ENCODE measurements around the gene PLEKHG3.

The PLEKHG3 gene

DNA sequence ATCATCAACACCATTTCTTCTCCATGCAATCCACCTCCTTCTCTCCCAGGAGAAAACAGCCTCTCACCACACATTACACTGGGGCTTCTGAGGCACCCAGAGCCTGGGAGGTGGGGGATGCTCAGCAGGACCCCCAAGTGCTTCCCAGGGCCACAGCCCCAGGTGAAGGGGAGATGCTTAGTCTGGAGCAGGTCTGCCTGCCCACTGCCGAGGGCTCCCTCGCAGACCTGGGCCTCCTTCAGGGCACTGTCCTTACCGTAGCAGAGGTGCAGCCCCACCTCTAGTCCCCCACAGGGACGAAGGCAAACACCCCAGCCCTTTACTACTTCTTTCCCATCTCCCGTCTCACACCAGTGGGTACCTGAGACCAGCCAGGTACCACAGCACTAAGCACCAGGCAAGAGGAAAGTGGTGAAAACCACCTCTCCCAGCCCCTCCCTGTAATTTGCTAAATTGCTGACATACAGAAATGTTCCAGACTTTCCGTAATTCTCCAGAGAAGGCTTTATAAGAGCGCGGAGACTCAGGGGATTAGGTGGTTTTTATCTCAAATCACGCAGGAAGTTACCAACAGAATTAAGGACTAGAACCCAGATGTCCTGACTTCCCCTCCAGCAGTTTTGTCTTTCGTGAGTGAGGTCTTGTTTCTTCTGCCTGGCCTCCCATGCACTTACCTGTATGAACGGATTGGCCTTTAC lies 59.0 kb downstream of the PLEKHG3 start:
- DNase-seq (ENCODE audit: low read depth in 2 of 2, low spot score in 1 of 2): no peak

DNA sequence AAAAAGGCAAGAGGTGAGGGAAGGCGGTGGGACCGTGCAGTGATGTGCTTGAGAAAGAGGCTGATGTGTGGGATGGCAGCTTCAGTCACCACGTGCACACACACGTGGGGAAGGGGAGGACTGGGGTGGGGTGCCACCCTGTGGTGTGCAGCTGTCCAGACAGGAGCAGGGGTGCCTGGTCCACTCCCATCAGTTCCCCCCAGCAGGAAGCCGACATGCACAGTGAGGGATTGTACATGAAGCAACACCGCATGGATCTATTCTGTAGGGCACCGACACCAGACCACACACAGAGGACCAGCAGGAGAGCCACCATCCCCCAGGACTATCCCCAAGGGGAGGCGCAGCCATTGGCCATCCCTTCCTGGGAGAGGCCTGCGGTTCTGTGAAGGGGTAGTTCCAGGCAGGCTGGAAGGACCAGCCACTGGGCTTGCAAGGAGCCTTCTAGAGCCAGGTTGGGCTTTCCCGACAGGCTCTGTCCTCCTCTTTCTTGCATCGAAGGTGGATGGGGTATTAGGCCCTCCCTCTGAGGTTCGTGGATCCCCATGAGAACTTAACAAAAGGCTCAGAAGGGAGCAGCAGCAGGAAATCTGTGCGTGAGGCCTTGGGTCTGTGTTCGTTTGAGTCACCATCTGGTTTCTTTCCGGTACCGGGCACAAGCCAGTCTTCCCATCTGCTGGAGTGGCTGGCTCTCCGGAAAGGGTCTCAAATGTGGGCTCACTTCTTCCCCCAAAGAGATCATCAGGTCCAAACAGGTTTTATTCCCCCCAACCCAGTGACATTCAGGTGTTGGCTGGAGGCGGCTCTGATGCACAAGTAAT lies 59.8 kb downstream of the PLEKHG3 start:
- DNase-seq (ENCODE audit: low read depth in 2 of 2, low spot score in 1 of 2): no peak

DNA sequence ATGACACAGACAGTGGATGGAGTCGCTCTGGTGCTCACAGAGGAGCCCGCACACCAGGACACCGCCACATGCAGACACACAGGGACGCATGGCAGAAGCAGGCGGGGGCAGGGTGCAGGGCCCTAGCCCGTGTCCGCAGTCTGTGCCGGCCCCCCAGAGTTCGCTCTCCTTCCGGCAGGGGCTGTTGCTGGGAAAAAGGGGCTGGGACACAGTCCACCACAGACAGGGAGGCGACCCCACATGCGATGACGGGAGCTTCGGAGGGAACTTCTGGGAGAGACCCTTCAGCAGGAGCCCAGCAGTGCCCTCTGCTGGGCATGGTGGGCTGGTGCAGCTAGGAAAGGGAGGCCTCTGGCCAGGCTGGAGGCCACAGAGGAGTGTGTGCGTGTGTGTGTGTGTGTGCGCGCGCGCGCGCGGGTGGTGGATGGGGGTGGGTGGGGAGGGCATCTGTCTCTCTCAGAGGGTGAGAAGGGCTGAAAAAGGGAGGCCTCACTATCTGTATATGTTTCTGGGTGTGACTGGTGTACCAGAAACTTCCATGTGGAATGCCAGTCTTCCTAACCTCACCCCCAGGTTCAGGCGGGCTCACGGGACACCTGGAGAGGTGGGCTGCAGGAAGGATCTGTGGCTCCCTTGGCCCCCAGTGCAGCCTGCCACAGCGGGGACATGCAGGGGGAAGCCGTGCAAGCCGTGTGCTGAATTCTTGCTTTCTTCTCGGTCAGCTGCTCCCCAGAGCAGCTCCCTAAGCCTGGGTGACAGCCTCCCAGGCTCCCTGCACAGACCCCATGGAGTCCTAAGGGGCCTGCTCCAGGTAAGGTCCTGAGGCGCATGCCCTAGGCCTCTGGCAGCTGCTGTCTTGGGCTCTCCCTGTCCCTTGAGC lies 60.7 kb downstream of the PLEKHG3 start:
- DNase-seq (ENCODE audit: low read depth in 2 of 2, low spot score in 1 of 2): peak; percentile 23 to 28

DNA sequence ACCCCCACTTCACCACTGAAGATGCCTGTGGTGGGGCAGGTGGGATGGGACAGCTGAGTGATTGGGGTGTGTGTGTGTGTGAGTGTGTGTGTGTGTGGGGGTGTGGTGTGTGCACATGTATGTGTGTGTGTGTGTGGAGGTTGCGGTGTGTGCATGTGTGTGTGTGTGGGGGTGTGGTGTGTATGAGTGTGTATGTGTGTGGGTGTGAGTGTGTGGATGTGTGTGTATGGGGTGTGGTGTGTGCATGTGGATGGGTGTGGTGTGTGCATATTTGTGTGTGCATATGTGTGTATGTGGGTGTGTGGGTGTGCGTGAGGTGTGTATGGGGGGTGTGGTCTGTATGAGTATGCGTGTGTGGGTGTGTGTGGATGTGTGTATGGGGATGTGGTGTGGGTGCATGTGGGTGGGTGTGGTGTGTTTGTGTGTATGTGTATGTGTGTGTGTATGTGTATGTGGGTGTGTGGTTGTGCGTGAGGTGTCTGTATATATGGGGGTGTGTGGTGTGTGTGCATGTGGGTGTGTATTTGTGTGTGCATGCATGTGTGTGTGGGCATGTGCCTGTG lies 61.6 kb downstream of the PLEKHG3 start:
- no peak for DNase-seq (ENCODE audit: low read depth in 2 of 2, low spot score in 1 of 2)

DNA sequence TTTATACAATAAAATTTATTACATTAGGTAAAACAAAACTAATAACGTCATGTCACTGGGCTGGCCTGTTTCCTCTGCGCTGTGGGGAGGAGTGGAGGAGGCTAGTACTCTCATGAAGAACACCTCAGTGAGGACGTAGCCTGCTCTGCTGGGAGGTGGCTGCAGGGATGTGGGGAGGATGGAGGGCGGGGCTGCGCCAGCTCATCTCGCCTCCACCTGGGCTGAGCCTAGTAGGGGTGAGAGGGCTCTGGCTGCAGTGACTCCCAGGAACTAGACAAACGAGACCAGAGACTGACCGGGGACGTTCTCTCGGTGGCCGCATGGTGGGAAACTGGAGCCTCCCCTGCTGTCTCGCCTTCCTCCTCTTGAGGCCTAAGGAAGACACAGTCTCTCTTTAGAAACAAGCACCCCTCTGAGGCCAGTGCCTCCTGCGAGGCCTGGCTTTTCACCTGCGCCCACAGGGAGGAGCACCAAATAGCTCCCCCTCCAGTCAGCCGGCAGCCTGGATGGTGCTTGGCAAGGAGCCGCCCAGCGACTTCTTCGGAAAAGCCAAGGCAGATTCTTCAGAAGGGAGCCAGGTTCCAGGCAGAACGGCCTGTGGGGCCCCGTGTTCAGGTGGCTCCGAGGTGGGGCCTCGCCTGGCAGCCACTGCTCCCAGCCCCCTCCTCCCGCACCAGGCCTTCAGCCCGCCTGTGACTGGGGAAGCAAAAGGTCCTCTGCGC lies 62.4 kb downstream of the PLEKHG3 start:
- DNase-seq (ENCODE audit: low read depth in 2 of 2, low spot score in 1 of 2): no peak

DNA sequence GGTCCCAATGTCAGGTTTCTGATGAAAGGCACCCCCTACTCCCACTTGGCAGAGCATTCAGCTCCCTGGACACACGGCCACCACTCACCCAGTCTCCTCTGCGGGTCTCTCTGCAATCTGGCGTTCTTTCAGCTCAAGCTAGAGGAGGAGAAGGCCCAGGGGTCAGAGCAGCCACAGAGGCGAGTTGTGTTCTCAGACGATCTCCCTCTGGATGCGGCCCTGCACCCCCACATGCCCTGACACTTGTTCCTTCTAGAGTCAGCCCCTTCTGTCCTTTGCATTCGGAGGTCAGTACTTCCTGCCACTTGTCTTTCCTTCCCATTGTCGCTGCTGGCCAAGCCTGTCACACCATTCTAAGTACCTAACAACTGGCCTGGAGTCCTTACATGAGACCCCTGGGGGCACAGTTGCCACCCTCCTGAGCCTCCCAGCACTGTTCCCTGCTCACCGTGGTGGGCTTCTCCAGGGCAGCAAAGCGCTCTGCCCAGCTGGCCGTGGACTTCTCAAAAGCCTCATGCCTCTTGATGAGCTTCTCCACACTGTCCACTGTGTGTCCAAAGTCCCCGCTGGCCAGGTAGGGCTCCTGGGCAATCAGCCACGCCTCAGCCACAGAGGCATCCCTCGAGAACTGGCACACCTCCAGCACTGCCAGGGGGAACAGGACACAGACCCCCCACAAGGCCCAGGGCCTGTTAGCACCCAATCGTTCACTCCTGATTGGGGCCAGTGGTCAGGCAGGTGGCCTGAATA lies 63.2 kb downstream of the PLEKHG3 start:
- DNase-seq (ENCODE audit: low read depth in 2 of 2, low spot score in 1 of 2): no peak

DNA sequence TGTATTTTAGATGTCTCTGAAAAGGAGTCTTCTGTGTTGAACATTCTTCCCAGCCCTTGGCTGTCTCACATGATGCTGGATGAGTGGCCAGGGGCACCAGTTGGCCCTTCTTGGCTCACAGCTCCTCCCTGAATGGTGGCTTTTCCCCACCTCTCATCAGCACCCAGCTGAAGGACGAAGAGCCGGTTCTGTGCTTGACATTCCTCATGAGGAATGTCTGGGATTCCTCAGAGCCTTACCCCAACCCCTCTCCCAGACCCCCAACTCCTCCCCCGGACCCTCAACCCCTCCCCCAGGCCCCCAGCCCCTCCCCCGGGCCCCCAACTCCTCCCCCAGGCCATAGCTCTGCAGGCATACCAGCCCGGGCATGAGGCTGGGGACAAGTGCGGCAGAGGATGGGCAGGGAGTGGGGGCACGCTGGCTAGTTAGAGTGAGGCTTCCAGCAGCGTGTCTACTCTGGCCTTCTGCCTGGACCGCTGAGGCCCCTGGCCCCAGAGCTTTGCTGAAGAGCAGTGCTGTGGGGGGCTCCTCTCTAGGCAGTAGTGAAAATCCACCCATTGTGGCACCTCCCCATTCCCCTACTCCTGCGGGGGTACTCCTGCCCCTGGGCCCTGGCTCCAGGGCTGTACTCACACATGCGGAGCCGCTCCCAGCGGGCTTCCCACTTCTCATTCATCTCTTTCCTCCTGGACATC lies 64.3 kb downstream of the PLEKHG3 start:
- no peak for DNase-seq (ENCODE audit: low read depth in 2 of 2, low spot score in 1 of 2)

DNA sequence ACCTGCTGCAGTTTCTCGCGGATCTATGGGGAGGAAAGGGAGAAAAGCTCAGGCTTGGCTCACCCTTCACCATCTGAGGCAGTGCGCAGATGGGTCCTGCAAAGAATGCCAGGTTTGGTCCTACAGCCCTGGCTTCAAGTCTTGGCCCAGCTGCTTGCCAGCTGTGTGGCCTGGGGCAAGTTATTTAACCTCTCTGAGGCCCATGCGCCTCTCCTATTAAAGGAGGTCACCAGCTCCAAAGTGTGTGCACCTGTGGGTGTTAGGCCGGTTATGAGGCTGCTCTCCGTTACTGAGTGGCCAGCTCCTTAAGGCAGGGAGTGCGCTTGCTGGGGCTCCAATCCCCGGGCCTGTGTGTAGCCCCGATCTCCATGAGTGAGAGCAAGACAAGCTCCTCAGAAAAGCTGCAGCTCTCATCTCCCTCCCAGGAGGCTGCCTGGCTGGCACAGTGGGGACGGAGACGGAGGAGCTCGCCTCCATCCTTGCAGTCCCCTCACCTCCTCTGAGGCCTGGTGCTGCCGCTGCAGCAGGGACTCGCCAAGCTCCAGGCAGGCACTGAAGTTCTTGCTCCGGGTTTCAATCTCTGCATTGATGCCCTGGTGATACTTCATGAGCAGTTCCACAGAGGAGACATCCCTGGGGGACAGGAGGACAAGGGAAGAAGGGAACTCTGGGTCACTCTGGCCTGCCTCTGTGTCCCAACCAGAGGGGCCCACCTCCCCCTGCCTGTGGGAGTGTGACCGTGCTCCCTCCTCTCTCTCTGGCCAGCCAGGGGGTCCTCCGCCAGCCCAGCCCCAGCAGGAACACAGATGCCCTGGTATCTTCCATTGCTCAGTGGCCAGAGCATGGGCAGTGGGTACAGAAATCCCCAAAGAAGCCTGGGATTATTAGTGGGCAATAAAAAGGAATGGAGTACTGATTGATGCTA lies 65.1 kb downstream of the PLEKHG3 start:
- no peak for DNase-seq (ENCODE audit: low read depth in 2 of 2, low spot score in 1 of 2)

DNA sequence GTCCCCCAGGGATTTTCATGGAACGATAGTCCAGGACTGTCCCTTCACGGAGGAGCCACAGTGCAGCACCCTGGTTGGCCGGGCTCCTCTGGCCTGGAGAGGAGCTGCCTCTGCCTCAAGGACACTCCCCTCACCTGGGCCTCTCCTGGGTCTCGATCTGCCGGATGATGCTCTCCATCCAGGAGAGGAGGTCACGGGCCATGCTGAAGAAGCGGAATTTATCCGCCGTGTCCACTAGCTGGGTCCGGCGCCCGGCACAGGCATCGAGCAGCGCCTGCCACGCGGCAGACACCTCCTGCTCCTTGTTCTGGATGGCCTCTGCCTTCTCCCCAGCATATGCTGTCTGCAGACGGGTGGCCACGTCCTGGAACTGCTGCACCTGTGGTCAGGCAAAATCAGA lies 66.5 kb downstream of the PLEKHG3 start:
- DNase-seq (ENCODE audit: low read depth in 2 of 2, low spot score in 1 of 2): no peak

DNA sequence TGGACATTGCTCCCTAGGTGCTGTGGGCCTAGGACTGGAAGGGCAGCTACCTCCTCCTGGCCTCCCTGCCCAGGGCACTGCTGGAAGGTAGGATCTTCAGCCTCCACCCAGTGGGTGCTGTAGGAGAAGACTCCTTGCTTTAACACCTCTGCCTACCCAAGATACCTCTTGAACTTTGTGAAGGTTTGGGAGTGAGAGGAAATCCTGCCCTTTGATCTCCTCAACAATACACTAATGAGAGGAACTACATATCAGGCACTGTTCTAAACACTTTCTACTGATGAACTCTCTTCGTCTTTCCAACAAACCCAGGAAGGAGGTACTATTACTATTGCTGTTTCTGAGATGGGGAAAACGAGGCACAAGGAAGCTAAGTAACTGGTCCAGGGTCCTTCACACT lies 66.9 kb downstream of the PLEKHG3 start:
- no peak for DNase-seq (ENCODE audit: low read depth in 2 of 2, low spot score in 1 of 2)

DNA sequence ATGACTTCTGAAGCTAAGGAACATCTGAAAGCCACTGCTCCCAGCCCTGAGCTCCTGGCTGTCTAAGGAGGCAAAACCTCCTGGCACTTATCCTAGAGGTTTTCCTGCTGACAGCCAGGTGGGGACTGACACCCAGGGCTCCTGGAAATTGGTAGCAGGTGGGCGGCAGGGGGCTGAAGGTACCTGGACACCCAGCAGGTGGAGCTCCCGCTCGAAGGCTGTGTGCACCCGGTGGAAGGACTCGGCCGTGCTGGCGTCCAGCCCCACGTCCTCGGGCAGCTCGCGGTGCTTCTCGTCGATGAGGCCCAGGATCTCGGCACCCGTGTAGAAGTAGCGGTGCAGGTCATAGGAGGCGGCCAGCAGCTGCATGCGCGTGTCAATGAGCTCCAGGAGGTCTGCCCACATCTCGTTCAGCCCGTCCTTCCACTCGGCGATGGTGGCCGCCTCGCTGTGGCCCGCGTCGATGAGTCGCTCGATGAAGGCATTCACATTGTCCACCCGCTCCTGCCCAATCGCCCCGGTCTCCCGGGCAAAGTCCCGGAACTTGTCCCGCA lies 68.2 kb downstream of the PLEKHG3 start:
- DNase-seq (ENCODE audit: low read depth in 2 of 2, low spot score in 1 of 2): no peak

DNA sequence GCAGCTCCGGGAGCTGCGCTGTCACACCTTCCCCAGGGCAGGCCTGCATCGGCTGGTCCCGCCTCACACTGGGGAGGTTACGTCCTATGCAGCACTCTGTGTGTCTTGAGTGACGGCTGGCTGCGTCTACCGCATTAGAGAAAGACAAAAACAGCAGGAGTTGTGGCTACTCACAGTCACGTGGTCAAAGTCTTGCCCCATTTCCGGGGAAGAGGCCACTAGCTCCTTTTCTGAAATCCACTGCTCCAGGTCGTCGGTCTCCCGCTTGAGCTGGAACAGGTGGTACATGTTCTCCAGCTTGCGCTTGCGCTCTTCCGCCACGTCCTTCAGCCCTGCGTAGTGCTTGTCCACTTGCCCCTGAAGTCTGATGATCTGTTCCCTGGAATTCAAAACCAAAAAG lies 68.8 kb downstream of the PLEKHG3 start:
- no peak for DNase-seq (ENCODE audit: low read depth in 2 of 2, low spot score in 1 of 2)

DNA sequence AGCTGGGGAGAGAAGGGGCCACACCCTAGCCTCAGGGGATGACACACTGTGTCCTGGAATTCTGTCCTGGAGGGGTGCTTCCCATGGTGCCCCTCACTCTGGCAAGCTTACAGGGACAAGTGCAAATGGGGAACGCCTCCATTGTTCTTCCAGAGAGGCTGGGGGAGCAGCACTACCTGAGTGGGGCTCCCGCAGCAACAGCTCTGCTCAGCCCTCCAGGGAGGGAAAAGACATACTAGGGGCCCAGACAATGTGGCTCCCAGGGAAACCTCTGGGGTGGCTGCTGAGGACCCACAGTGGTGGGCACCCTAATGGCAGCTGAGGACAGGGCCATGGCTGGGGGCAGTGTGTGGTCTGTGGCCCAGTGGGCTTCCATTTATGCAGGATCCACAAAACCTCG lies 69.4 kb downstream of the PLEKHG3 start:
- no peak for DNase-seq (ENCODE audit: low read depth in 2 of 2, low spot score in 1 of 2)

DNA sequence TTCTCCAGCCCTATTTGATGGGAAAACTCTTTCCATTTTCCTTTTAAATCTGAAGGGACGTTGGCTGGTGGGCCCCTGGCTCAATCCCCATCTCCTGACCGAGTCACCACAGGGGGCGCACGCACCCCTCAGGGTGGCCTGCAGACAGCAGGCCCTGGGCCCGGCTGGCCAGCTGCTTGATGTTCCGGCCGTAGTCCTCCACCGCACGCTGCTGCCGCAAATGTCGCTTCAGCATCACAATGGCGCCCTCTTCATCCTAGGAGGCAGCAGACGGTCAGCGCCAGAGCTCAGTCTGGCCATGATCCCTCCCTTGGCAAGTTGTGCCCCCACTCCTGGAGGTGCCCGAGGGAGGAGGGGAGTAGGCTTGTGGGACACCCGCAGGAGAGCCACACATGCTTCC lies 70.0 kb downstream of the PLEKHG3 start:
- DNase-seq (ENCODE audit: low read depth in 2 of 2, low spot score in 1 of 2): no peak

DNA sequence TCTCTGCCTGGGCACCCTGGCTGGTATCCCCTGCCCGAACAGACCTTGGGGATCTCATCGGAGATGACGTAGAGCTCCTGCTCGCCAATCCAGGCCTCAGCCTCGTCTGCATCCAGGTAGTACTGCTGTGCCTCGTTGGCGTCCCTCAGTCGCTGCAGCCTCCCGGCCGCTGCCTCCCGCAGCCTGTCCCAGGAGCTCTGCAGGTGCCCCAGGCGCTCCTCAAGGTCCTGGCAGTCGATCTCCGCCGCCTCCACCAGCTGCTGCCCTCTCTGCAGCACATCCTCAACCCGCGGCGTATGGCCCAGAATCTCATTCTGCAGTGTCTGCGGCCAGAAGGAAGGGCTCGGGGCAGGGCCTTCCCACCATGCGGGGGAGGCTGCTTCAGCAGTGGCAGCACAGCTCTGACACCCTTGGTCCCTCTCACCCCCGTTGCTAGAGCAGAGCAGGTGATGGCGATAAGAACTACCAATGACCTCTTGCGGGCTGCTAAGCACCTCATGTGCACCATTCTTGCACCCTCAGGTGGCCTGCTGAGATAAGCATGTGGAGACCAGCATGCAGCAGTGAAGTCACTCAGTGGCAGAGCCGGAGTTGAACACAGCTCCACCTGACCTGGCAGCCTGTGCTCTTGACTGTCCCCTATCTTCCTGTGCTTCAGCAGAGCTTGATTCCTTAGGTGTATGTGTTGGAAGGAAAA lies 71.0 kb downstream of the PLEKHG3 start:
- DNase-seq (ENCODE audit: low read depth in 2 of 2, low spot score in 1 of 2): no peak

DNA sequence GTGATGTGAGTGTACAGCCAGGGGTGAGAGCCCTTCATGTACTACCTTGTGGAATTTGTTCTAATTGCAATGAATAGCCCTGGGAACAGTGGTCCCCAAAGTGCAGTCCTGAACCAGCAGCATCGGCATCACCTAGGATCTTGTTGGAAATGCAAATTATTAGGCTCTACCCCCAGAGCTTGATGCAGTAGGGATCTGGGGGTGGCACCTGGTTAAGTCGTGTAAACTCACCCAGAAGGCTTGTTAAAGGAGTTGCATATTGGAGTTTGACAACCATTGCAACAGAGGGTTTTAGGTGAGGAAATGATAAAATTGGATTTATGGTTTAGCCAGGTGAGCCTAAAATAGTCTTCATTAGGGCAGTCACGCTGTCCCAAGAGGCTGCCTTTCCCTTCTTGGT lies 73.2 kb downstream of the PLEKHG3 start:
- no peak for DNase-seq (ENCODE audit: low read depth in 2 of 2, low spot score in 1 of 2)

DNA sequence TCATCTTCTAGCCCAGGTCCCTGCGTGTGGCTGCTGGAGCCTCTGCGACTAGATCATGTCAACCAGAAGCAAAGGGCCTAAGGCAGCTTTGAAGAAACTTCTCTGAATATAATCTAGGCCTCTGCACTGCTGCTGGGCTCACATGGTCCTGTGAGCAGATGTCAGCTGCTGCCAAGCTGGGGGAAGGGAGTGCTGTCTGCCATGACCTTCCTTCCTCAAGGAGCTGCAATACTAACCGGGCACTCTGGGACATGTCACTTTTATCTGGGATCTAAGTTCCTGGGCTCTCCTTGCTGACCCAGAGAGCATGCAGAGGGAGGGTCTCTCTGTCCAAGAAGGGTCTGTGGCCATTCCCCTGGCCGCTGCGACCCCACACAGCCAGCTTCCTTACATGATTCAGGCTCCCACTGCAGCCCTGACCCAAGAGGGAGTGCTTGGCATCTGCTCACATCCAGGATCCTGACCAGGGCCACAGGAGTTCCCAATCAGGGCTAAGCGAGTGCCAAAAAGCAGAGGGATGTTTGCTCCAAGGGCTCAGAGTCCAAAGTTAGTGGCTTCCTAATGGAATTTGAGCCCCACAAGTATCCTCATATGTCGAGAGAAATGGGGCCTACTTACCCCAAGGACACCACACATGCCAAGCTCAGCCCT lies 74.0 kb downstream of the PLEKHG3 start:
- DNase-seq (ENCODE audit: low read depth in 2 of 2, low spot score in 1 of 2): no peak
